GM19455 (cell line): Measurements from ENCODE around the gene LRFN4.

Source experiments
- ATAC-seq: cut with Tn5 transposase; IDR thresholded peaks from one replicate; pipeline ENCODE4 v1.9.1; 2021; ENCODE audit not compliant: unreplicated experiment

LRFN4 gene

DNA sequence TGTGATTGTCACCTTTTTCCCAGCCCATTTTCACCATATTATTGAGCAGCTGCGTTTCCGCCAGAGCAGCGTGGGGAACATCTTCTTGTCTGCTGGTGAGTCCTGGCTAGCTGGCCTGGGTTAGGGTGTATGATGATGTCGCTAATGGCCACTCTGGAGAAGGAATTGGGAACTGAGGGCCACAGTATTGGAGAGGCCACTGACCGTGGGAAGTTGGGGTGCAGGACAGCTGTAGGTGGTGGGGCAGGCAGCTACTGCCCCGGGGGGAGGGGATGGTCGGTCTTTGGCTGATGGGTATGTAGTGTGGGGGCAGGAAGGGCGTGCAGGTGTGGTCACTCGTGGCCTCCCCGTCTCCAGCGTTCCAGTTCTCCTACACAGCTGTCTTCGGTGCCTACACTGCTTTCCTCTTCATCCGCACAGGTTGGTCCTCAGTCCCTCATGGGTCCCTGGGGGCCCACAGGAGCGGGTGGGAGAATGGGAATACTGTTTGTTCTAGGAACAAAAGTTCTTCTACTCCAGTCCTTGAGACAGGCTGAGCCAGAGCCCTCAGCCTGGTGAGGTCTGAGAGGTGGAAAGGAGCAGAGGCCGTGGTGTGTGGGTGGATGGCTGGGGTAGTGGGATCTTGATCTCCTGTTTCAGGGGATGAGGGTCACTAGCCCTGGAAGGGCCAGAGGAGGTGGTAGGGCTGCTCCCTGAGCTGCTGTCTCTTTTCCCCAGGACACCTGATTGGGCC lies 11.6 kb upstream of the LRFN4 start:
- no peak for ATAC-seq

DNA sequence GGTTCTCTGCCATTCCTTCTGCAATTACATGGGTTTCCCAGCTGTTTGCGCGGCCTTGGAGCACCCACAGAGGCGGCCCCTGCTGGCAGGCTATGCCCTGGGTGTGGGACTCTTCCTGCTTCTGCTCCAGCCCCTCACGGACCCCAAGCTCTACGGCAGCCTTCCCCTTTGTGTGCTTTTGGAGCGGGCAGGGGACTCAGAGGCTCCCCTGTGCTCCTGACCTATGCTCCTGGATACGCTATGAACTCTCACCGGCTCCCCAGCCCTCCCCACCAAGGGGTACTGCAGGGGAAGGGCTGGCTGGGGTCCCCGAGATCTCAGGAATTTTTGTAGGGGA lies 11.0 kb upstream of the LRFN4 start:
- ATAC-seq: no peak

DNA sequence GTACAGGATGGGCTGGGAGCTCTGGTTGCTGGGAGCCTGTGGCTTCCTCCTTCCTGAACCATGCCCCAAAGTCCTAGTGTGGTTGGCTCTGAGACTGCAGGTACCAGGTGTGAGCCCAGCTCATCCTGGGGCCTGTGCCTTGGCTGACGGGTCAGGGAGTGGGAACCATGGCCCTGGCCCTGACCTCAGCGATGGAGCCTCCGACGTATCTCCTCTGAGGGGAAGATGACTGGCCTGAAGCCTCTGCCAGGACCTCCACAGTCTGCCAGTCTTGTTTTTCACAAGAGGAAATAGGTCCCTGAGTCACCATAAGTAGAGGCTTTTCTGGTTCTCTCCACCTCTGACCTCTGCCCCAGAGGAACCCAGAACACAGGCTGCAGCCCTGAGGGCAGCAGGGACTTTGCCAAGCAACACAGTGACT lies 10.2 kb upstream of the LRFN4 start:
- no peak for ATAC-seq

DNA sequence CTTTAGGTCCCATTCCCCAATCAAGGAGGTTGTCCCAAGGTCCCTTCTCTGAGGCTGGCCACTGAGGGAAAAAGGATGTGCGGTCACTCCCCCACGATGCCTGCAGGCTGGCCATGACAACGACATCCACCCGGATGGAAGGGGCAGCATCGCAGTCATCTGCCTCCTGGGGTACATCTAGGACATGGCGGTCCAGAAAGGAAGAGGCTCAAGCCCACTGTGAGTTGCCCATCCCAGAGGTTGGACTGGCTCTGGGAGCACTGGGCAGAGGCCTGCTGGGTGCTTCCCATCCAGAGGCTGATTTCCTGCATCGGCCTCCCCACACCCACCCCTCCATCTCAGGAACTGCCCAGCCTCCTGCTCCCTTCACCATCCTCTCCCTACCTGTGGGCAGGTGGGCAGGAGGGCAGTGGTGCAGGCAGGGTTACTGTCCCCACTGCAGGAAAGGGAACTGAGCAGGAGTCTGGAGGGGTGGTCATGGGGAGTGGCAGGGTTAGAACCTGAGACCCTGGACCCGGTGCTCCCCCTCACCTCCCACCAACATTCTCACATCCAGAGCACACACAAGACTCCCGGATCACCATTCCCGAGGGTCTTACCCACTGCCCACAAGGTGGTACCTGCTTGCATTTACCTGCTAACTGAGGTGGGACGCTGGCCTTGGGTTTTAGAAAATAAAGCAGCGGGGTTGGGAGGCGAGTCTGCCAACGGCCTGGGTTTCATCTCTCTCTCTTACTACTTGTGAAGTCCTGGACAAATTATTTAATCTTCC lies 9.2 kb upstream of the LRFN4 start:
- ATAC-seq: no peak

DNA sequence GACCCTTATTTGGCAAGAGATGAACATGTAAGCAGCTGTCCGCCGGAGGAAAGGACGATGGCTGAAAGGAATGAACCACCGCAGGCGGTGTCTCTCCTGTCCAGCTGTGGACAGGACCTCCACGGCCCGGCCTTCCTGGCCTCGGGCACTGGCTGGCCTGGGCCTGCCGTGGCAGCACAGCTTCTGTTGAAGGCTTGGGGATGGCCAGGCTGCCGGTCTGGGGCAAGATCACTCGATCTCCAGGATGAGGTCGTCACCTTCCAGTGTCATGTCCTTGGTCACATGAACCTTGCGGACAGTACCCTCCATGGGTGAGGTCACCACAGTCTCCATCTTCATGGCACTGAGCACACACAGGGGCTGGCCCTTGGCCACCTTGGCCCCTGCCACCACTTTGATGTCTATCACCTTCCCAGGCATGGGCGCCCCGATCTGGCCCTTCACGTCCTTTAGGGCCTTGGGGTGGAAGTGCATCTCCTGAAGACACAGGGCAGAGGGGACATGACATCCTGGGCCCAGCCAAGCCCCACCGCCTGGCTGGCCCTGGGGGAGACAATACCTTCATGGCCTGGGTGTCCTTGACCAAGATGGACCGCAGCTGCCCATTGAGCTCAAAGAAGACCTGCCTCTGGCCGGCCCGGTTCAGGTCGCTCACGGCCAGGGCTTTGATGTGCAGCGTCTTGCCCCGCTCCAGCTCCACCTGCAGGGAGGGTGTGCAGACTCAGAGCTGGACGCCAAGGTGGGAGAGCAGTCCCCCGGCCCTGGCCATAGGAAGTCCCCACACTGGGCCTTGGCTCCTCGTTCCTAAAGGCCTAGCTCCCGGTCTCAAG lies 8.0 kb upstream of the LRFN4 start:
- ATAC-seq: no peak

DNA sequence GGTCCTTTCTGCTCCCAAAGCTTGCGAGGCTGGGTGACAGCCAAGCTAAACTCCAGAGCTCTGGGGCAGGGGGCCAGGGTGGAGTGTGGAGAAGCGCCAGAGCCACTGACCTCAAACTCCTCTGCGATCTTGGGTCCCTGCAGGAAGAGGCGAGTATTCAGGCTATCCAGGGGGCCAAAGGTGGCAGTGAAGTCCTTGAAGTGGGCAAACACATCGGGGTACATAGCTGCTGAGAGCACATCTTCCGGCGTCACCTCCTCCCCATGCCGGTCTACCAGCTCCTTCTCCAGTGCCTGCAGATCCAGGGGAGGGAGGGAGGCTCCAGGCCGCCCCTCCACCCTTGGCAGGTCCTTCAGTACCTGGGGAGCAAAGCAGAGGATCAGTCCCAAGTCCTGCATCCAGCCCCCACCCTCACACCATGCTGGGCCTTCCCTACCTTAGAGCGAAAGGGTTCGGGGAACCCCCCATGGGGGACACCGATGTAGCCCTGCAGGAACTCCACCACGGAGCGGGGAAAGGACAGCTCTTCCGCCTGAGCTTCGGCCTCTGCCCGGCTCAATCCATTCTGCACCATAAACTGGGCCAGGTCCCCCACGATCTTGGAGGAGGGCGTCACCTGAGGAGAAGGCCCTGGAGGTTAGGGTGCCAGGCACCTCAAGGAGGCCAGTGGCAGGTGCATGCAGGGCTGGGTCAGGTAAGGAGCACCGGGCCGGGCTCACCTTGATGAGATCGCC lies 7.2 kb upstream of the LRFN4 start:
- ATAC-seq: no peak

DNA sequence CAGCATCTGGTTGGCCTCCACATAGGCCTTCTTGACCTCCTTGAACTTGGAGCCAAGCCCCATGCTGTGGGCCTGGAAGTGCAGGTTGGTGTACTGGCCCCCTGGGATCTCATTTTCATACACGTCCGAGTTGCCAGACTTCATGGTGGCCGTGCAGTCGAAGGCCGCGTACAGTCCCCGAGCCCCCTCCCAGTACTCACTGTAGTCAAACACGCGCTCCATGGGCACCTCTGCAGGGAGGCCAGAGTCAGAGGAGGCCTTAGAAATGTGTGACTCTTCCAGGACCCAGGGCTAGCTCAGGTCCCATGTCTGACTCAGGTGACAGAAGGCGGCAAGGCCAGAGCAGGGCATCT lies 6.7 kb upstream of the LRFN4 start:
- ATAC-seq: no peak

DNA sequence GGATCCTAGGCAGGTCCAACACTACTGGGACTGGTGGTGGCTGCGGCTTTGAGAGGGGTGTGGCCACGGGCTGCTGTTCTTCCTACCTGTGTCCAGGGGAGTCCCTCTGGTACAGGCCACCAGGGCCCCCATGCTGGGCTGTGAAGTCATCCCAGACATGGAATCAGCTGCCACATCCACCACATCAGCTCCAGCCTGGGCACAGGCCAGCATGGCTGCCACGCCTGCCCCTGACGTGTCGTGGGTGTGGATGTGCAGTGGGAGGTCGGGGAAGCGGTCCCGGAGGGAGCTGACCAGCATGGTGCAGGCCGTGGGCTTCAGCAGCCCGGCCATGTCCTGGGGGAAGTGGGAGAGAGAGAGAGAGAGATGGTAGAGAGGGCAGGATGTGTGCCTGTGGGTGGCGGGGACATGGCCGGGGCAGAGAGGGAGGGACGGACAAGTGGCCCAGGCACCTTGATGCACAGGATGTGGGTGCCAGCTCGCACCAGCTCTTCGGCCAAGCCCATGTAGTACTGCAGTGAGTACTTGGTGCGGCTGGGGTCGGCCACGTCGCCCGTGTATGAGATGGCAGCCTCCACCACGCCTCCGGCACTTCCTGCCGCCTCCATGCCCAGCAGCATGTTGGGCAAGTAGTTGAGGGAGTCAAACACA lies 6.2 kb upstream of the LRFN4 start:
- no peak for ATAC-seq

DNA sequence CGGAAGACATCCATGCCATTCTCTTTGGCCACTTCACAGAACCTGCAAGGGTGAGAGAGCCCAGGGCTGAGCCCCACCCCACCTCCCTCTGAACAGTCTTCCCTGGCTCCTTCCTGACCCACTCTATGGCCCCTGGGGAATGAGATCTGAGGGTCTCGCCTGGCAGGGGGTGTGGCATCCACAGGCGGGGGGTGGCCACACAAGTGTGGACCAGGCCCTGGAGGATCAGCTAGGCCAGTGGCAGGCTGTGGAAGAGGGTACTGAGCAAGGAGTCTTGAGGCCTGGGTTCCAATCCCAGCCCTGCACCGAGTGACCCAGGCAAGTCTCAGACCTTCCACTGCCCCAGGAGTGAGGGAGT lies 5.6 kb upstream of the LRFN4 start:
- no peak for ATAC-seq

DNA sequence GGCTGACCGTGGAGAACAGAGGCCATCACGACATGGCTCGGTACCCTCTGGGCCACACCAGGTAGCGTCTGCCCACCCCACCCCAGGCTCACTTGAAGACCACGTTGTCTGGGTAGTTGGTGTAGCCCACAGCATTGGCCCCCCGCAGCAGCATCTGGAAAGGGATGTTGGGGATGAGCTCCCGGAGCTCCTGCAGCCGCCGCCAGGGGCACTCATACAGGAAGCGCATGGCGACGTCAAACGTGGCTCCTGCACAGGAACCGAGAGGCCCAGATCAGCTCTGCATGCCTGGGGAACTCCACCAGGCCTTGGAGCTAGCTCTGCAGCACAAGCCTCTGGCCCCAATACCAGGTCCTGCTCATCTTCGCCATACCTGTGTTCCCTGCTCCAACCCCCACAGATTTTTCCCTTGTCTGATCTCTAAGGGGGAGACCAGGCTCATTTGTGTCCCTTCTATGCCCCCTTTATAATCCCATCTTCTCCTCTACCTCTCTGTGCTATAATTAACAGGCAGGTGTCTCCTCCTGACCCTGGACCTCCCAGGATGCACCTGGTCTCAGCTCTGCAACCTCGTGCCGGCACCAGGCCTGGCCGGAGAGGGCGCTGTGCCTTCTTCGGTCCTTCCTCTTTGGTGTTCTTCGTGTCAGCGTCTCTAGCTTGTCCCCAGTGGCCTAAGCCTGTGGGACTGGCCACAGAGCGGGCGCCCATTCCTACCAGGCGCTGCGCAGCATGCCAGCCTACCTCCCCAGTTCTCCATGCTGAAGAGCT lies 5.0 kb upstream of the LRFN4 start:
- ATAC-seq: no peak

DNA sequence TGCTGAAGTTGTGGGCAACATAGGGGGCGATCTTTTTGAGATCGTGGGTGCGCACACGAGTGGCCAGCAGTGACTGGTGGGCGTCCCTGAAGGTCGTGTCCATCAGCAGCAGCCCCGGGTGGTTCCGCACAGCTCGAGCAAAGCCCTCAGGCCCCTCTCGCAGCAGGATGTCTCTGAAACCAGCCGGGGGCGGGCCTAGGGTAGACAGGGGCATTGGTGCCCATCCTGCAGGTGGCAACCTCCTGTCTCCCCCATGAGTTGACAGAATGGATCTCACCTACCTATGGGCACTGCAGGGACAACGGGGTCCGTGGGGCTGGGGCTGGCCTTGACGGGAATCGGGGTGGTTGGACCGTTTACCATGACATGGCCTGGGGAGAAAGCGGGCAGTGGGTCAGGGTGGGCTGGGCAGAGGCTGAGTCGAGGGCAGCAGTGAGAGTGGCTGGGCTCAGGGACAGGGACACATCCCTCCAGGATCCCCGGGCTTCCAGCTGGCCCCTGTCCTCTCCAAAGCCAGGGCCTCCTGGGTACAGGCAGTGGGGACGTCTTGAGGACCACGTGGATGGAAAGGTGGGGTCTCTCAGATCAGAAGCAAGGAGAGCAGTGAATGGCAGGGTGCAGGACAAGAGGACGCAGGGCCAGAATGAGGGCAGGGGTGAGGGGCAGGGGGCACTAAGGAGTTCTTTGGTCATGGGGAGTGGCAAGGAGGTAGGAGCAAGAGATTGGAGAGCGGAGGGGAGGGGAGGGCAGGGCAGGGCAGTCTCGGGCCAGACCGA lies 4.2 kb upstream of the LRFN4 start:
- no peak for ATAC-seq

DNA sequence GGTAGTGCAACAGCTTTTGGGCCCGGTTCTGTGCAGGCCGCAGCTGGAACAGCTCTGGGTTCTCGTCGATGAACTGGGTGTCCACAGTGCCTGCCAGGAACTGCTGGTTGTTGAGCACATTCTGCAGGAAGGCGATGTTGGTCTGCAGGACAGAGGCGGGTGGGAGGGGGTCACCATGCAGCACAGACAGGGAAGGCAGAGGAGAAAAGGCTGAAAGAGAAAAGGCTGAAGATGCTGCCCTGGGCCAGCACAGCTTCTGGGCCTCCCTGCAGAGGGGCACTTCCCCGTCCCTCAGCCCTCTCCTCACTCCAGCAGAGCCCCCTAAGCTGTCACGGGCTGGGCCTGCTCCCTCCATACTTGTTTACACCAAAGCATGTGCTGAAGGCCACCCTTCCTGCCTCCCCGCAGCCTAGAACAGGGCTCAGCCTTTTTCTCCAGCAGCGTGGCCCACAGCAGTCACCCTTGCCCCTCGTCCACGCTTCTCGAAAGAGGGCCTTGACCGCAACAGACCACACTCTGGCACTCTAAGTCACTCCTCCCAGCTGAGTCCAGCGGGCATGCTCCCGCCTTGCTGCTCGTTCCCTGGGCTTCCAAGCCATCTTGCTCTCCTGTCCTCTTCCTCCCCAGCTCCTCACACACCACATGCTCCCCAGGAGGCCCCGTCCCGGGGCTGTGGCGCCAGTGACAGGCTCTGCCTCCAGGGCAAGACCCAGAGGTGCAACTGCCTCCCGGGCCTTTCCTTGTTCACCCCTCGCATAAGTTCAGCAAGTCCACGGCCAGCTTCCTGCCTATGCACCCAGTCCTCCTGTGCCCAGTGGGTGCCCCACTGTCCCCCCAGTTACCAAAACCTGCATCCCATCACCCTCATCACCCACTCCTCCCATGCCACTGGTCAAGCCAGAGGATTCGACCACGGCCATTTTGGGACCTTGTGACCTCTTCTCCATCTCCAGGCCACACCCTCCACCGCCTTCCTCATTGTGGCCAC lies 3.3 kb upstream of the LRFN4 start:
- ATAC-seq: no peak

DNA sequence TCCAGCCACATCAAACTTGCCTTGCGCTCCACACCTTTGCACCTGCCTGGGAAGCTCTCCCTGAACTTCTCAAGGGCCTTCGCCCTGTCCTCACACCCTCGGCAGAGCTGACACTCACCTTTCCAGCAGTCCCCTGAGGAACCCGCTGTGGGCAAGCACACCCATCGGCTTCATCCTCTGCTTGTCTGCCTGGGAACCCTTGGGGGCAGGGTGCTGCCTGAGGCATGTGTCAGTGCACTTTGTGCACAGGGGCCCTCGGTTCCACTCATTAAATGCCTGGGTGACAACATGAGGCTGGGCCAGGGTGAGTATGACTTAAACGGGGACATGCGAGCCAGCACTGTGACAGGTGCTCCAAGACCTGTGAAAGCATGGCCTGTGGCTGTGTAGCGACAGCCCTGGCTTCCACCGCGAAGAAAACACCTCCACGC lies 2.6 kb upstream of the LRFN4 start:
- ATAC-seq: no peak

DNA sequence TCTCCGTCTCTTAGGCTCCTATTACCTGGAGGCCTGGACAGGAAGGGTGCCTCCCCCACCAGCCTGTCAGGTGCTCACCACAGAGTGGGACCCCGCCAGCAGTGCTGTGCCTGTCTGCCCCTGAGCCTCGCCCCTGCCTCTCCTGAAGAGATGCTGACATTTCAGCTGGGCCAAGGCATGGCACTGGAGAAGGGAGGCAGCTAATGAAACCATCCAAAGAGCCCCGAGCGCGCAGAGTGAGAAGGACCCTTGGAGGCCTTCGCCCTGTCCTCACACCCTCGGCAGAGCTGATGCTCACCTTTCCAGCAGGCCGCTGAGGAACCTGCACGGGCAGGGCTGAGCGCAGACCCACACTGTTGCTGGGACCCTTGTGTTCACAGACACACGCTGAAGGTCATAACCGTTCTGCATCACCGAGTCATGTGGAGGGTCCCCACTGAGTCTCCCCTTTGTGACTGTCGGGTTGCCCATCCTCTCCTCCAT lies 2.1 kb upstream of the LRFN4 start:
- no peak for ATAC-seq

DNA sequence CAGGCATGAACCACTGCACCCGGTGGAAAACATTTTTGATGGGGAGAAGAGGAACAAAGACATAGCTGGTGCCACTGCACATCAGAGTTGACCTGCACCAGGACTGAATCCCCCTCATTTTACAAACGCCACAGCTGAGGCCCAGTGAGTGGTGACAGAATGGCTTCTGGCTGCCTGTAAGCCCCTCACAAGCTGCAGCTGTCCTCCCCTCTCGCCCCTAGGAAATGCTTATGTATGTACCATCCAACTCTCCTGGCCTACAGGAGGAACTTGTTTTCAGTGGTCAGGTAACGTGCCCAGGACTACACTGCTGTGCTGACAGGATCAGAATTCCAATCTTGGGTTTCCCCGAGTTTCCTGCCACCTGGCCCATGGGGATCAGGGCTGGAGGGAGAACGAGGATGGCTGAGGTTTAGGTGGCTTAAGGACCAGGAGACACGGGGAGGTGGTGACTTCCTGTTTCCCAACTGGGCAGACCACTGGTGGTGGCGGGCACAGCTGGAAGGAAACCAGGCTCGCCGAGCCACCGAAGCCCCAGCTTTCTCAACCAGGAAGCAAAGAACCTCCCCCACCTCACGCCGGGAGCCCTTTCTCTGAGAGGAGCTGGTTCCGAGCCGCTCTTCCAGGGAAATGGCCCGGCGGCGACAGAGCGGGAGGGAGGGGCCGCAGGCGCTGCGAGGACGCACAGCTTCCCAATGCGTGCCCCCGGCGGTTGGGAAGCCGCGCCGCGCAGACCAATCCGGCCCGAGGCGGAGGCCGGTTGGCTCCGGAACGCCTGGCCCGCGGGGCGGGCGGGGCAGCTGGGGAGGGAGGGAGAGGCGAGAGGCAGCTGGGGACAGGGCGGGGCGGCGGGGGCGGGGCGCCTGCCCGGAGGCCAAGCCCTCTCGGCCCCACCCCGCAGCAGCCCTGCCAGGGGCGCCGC lies 1.0 kb upstream of the LRFN4 start:
- ATAC-seq: peak; percentile 65

DNA sequence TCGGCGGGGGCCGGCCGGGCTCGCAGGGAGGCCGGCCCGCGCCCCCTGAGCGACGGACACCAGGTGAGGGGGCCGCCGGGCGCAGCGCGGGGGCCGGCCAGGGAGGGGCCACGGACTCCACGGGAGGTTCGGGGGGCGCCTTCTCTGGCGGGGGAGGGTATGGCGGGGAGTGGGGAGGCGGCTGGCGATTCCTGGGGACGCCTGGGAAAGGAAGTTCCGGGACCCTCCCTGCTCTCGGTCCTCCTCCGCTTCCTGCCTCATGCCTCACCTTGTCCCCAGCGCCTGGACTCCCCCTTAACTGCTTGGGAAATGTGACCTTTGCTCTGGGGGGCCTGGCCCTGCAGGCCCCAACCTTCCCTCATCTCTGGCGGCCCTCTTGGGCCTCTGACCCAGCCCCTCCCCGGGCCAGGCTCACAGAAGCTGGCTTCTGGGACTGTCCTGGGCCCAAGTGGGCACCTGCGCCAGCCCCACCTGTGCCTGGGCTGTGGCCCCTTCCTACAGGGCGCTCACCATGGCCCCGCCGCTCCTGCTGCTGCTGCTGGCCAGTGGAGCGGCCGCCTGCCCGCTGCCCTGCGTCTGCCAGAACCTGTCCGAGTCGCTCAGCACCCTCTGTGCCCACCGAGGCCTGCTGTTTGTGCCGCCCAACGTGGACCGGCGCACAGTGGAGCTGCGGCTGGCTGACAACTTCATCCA lies 516 bp downstream of the LRFN4 start:
- no peak for ATAC-seq

DNA sequence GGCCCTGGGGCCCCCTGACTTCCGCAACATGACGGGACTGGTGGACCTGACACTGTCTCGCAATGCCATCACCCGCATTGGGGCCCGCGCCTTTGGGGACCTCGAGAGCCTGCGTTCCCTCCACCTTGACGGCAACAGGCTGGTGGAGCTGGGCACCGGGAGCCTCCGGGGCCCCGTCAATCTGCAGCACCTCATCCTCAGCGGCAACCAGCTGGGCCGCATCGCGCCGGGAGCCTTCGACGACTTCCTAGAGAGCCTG lies 992 bp downstream of the LRFN4 start:
- ATAC-seq: no peak
